Stimulated activated CD8-positive, alpha-beta memory T cell treated with anti-CD3 and anti-CD28 coated beads, Interleukin-12 subunit alpha, Interleukin-12 subunit beta, amount 100 ng/mL, for 4 hours (primary cell): ENCODE results near the gene CDH8.
"Not testable (repeated sequence)": the region's sequence is repeated elsewhere in the genome, so short reads cannot be mapped to it uniquely, and the experiment has no call there.

ENCODE experiments used
- DNase-seq: peaks from one replicate; pipeline ENCODE4 v3.0.0-alpha.2; 2020; ENCODE audit warnings: low read depth

CDH8 gene

GRCh38 chr16:61791464-61791863, 244.8 kb downstream of the CDH8 start:
- DNase-seq: no peak

- not testable (repeated sequence) for DNase-seq
Observed at GRCh38 chr16:61781855-61782254, 254.4 kb downstream of the CDH8 start.

- no peak for DNase-seq
Observed at GRCh38 chr16:61780161-61780560, 256.1 kb downstream of the CDH8 start.

DNA sequence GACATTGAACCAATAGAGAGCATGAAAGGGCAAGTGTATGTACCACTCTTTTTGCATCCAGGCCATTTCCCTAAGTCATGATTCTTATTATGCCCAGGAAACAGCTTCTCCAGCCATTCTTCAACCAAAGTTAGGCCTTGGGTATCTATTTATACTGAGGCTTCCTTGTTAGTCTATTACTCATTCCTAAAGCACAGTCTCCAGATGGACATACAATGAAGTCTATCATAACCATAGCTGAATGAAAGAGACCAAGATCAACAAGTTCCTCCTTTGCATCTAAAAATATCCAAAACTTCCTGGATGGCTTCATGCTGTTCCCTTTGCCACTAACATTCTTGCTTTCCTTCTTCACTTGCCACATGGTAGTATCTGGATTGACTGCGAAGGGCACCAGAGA, 265.9 kb downstream of the CDH8 start:
- DNase-seq: no peak

DNA sequence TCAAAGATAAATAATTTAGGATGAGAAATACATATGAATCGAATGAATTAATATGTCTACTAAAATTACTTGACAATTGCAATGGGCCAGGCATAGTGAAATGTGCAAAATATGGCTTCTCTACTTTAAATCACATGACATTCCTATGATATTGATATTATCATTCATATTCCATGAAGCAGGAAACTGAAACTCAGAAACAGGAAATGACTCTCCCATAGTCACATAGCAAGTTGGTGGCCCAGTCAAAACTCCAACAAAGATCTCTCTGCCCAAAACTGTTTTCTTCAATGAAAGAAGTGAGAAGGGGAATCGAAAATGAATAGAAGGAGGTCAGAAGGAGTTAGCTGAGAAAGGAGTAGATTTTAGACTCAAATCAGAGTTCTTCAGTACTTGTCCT, 272.2 kb downstream of the CDH8 start:
- no peak for DNase-seq

- DNase-seq: no peak
Observed at GRCh38 chr16:61763013-61763412, 273.2 kb downstream of the CDH8 start.

DNA sequence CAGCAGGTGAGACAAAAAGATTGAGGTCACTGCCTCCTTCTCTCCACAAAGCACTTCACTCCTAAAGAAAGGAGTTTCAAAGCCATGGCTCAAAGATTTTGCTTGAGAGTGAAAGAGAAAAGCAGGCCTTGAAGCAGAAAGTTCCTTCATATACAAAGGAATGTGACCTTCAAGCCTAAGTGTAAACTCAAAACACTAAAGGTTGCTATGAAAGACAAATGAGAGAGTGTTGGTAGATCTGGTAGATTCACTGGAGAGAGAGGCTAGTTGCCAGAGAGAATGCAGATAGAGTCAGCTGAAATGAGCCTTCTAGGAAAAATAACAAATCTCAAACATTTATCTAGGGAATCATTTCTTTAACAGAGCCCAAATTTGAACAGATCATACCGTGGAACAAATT, 305.2 kb downstream of the CDH8 start:
- no peak for DNase-seq

DNA sequence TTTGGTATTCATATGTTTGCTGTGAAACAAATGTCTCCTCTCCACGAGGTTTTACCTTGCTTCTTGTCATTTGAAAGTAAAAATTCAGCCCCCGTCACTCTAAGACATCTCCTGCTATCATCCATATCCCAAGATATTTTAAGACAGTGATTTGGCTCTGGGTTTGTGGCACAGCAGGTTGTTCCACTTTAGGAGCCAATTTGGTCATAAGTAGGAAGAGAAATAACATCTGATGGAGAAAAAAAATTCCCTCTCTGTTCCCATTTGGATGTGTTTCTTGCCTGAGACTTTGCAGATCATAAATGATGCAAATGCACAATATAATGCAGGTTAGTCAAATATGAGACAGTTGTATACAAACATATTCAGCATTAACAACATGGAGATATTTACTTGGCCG, 309.5 kb downstream of the CDH8 start:
- no peak for DNase-seq

- DNase-seq: no peak
Observed at GRCh38 chr16:61726125-61726524, 310.1 kb downstream of the CDH8 start.

- DNase-seq: no peak
Observed at GRCh38 chr16:61721544-61721943, 314.7 kb downstream of the CDH8 start.

- no peak for DNase-seq
Observed at GRCh38 chr16:61715393-61715792, 320.8 kb downstream of the CDH8 start.

GRCh38 chr16:61713787-61714186, 322.5 kb downstream of the CDH8 start:
- DNase-seq: no peak

- not testable (repeated sequence) for DNase-seq
Observed at GRCh38 chr16:61699640-61700039, 336.6 kb downstream of the CDH8 start.

- no peak for DNase-seq
Observed at GRCh38 chr16:61684541-61684940, 351.7 kb downstream of the CDH8 start.

DNA sequence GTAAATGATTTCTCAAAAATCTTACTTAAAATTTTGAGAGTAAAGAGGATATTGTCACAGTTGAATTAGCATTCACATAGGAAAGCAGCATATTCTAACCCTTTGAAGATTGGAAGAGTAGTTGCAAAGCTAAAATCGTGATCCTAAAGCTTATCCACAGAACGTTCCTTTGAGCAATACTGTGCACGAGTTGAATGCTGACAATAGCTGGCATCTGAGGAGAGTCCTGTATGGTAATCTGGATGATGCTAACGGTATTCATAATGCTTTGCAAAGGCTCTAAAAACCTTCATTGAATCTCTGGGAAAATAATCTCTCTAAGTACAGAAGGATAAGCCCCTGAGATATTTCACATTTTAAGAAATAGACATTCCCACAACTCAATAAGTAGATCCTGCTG, 354.6 kb downstream of the CDH8 start:
- no peak for DNase-seq

DNA sequence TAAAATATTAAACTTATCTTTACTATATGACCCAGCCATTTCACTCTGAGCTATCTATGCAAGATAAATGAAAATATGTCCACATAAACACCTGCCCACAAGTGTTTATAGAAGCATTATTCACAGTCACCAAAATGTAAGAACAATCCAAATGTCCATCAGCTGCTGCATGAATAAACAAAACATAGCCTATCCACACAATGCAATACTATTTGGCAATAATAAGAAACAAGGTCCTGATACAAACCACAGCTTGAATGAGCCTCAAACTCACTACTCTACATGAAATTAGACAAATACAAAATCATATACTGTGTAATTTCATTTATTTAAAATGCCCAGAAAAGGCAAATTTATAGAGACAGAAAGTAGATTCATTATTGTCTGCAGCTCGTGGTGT, 355.1 kb downstream of the CDH8 start:
- DNase-seq: no peak

GRCh38 chr16:61678182-61678581, 358.1 kb downstream of the CDH8 start:
- no peak for DNase-seq

GRCh38 chr16:61677776-61678175, 358.5 kb downstream of the CDH8 start:
- no peak for DNase-seq

DNA sequence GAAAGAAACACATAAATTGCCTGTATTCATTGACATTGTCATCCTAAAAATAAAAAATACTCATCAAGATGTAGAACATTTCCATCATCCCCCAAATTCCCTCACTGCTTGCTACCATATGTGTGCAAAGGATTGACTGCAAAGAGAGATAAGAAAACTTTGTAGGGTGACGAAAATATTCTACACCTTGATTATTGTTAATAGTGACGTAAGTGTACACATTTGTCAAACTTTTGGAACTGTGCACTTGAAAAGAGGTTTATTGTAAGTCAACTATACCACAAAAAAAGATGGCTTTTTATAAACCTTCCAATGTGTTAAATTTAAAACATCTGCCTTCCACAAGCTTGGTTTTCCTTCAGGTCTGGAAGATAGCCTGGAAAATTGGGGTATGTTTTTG, 359.5 kb downstream of the CDH8 start:
- no peak for DNase-seq

DNA sequence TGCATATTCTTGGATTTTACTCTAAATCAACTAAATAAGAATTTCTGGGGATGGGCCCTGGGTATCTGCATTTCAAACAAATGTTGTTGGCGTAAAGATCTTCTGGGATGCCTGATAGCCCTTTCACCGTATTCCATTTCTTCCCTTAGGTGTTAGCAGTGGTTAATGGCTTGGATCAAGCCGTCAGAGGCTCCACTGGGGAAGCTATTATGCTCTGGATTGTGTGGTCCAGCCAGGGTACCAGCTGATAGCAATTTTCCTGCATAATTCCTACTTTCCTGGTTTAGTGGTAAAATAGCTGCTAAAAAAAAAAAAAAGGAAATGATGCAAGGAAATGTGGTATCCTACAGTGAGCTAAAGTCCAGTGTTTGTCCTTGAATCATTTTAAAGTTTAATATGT, 365.1 kb downstream of the CDH8 start:
- no peak for DNase-seq

DNA sequence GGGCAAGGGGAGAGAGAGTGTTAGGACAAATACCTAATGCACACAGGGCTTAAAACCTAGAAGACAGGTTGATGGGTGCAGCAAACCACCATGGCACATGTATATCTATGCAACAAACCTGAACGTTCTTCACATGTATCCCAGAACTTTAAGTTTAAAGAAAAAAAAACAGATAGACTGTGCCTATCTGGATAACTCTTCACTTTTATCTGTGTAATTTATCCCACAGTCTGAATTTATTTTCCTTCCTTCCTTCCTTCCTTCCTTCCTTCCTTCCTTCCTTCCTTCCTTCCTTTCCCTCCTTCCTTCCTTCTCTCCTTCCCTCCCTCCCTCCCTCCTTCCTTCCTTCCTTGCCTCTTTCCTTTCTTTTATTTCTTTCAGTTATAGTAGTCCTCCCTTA, 370.7 kb downstream of the CDH8 start:
- no peak for DNase-seq

GRCh38 chr16:61659936-61660335, 376.3 kb downstream of the CDH8 start:
- no peak for DNase-seq

DNA sequence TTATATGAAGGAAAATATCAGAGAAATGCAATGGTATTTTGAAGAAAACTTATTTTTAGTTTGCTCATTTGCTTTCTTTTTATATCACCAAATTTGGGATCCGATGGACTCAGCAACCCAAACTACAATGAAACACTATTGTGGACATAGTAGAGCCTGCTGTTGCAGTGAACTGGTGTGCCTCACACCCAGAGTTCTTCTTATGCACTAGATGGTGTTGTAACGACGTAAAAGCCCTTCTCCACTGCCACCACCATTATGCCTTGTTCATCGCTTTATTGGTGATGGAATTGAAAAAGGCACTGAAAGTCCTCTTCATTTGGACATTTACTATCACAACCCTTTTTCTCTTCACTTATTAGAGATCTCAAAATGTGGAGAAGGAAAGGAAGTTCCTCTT, 381.3 kb downstream of the CDH8 start:
- DNase-seq: no peak

- no peak for DNase-seq
Observed at GRCh38 chr16:61653544-61653943, 382.7 kb downstream of the CDH8 start.

GRCh38 chr16:61645561-61645960, 390.7 kb downstream of the CDH8 start:
- DNase-seq: no peak
